CD4-positive, alpha-beta memory T cell (primary cell): ENCODE data around the gene ETV3. TPM values are rescaled to one million over a fixed set of nuclear protein-coding genes. Genes with fewer than 3 reads are reported as not detected.
A peak's percentile ranks its signal among the peaks of the same experiment; 100 is the strongest.

ENCODE experiments used
- CTCF ChIA-PET: fragments of 350-600 bp; sonication (Branson Sonifier 250); formaldehyde crosslinking; loops from one replicate; lab custom pipeline; 2021; ENCODE audit warnings: inconsistent platforms; ENCODE audit not compliant: partially characterized antibody; lab: Charles Lee
- POLR2A ChIA-PET: fragments of 350-600 bp; sonication (Branson Sonifier 250); formaldehyde crosslinking; loops from one replicate; lab custom pipeline; 2021; ENCODE audit not compliant: partially characterized antibody; lab: Charles Lee
- DNase-seq, 5 donors: peaks; one replicate each; pipeline versions ENCODE4 v3.0.0 to v3.0.0-alpha.2; 2020 to 2022; ENCODE audit warnings: mixed read lengths in 1 of 5
- H3K27ac ChIP-seq: one replicate; pipeline ENCODE4 v1.7.0; 2013; ENCODE audit warnings: low read depth, low read length
- H3K27me3 ChIP-seq: 2 replicates; pipeline ENCODE4 v1.7.0; 2013; ENCODE audit warnings: mild to moderate bottlenecking, low read length, moderate library complexity; ENCODE audit not compliant: insufficient read depth
- H3K36me3 ChIP-seq: 2 replicates; pipeline ENCODE4 v1.7.0; 2013; ENCODE audit warnings: mild to moderate bottlenecking, low read length, moderate library complexity; ENCODE audit not compliant: insufficient read depth
- H3K4me1 ChIP-seq: 2 replicates; pipeline ENCODE4 v1.7.0; 2013; ENCODE audit warnings: mild to moderate bottlenecking, low read length, moderate library complexity; ENCODE audit not compliant: insufficient read depth
- H3K4me3 ChIP-seq, 2 donors: one replicate each; pipeline ENCODE4 v1.7.0; 2013; ENCODE audit warnings: low read length in 2 of 2, mild to moderate bottlenecking in 1 of 2
- H3K9me3 ChIP-seq, 2 donors: one replicate each; pipeline ENCODE4 v1.7.0; 2013; ENCODE audit warnings: low read length in 2 of 2, control low read depth in 1 of 2; ENCODE audit not compliant: control insufficient read depth in 1 of 2
- H3K27ac Mint-ChIP-seq, 7 donors: one replicate each; pipeline ENCODE4 v1.8.0; 2020 to 2021; ENCODE audit warnings: mixed read lengths in 7 of 7, mild to moderate bottlenecking in 6 of 7, inconsistent platforms in 3 of 7, moderate library complexity in 3 of 7
- H3K27me3 Mint-ChIP-seq, 2 donors: one replicate each; pipeline ENCODE4 v1.8.0; 2020 to 2021; ENCODE audit warnings: mixed read lengths in 2 of 2
- H3K36me3 Mint-ChIP-seq, 2 donors: one replicate each; pipeline ENCODE4 v1.8.0; 2020 to 2021; ENCODE audit warnings: mixed read lengths in 2 of 2, inconsistent platforms in 1 of 2, mild to moderate bottlenecking in 1 of 2
- H3K4me1 Mint-ChIP-seq, 4 donors: one replicate each; pipeline ENCODE4 v1.8.0; 2020 to 2021; ENCODE audit warnings: mixed read lengths in 4 of 4, mild to moderate bottlenecking in 1 of 4
- H3K4me3 Mint-ChIP-seq, 8 donors: one replicate each; pipeline ENCODE4 v1.8.0; 2020 to 2021; ENCODE audit warnings: mixed read lengths in 8 of 8, mild to moderate bottlenecking in 7 of 8, moderate library complexity in 6 of 8, inconsistent platforms in 3 of 8
- H3K9me3 Mint-ChIP-seq, 8 donors: one replicate each; pipeline ENCODE4 v1.8.0; 2020 to 2021; ENCODE audit warnings: mixed read lengths in 8 of 8, mild to moderate bottlenecking in 5 of 8, inconsistent platforms in 3 of 8, moderate library complexity in 1 of 8
- intact Hi-C: fragments of 100-400 bp; cut with micrococcal nuclease; formaldehyde crosslinking; loops from one replicate; pipeline ENCODE4 v1.15.1; 2023
- polyA plus RNA-seq, 2 donors: library from polyadenylated mRNA; unstranded; fragments of 300-500 nt; fragmentation: Illumina TruSeq; gene quantifications; one replicate each; pipeline ENCODE4 v1.2.3, GENCODE V29; 2021
- total RNA-seq, 2 experiments: library from RNA; stranded (reverse); gene quantifications; one replicate each; pipeline ENCODE4 v1.2.3, GENCODE V29; 2021

The ETV3 gene
- total and polyA plus RNA-seq, 4 experiments from 2014 or later = 7.3 to 31.8 (median 20.9) TPM

DNA sequence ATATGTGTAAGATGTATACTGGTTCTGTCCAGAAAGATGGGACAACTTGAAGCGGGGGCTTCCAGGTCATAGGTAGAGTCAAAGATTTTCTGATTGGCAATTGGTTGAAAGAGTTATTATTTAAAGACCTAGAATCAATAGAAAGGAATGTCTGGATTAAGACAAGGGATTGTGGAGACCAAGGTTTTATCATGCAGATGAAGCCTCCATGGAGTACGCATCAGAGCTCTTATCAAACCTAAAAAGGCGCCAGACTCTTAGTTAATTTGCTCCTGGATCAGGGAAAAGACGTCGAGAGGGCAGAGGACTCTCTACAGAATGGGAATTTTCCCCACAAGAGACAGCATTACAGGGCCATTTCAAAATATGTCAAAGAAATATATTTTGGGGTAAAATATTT, 23.7 kb upstream of the ETV3 start:
- intact Hi-C loops = no loop called here
- Histone ChIP-seq H3K36me3 (no peaks in the 10 kb centered on the region), H3K27ac (no peak overlapping the region), H3K27me3 (no peaks in the 10 kb centered on the region), H3K4me1 (peaks cover 6% of the 10 kb centered on the region), H3K9me3 (no peaks in the 10 kb centered on the region), H3K4me3 (no peak overlapping the region)
- Mint-ChIP-seq H3K36me3 (no peaks in the 10 kb centered on the region), H3K27ac (peak overlapping the region in 1 of 7 donors; percentile 46), H3K27me3 (peaks cover 7 to 14% of the 10 kb centered on the region in 2 donors), H3K4me1 (peaks cover 3 to 10% (median 5%) of the 10 kb centered on the region in 4 donors), H3K4me3 (no peak overlapping the region), H3K9me3 (no peaks in the 10 kb centered on the region)
- ChIA-PET POLR2A (no interaction called here), CTCF (no interaction called here)
- DNase-seq = no peak

DNA sequence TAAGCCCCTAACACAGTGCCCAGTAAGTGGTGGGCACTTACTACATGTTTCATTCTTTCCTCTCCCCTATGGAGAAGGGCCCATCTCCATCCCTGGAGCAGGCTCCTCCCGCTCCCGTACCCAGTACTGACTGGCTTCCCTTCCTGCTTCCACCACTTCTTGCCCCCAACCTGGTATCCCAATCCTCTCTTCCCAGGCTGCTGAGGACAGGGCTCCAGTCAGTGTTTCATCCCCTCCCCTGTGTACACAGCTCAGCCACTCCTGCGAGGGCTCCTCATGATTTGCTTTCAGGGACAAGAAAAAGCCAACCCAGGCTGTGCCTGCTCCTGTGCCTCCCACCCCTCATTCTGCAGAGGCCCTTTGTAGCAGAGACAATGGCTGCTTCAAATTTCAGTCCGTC, 20.8 kb upstream of the ETV3 start:
- intact Hi-C loops = no loop called here
- no peak for DNase-seq
- peaks cover 9 to 12% of the 10 kb centered on the region in 2 donors for H3K27me3 Mint-ChIP-seq

DNA sequence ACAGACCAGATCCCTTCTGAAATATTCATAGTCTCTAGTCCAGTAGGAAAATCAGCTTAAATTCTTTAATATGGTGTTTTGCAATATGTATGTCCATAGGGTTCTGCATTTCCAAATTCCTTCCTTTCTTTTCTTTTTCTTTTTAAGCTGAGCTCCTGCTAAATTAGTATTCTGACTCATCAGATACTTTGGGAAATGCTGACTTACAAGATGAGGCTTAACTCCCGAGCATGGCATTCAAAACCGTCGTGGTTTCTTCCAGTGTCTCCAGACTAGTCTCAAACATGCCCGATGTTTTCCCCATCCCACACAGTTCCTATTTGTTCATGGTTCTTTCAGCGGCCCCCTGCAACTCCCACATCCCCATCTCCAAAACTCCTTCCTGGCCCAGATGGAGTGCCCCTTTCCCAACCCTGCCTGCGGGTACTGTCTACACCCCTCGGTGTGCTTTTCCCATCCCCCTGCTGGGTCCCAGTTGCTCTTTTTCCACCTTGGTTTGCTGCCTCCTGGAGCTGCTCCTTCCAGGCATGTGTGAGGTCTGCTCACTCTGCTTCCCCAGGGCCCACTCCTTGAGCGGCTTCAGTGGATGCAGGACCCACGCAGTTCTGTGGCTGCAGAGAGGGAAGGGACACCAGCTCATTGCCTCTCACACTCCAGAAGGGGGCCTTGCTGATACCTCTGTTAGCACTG, 19.5 kb upstream of the ETV3 start:
- H3K27me3 Mint-ChIP-seq = peaks cover 7 to 8% of the 10 kb centered on the region in 2 donors
- H3K9me3 Mint-ChIP-seq = no peaks in the 10 kb centered on the region
- Histone ChIP-seq H3K27ac (no peak overlapping the region), H3K9me3 (no peaks in the 10 kb centered on the region), H3K27me3 (no peaks in the 10 kb centered on the region), H3K4me3 (no peak overlapping the region), H3K36me3 (no peaks in the 10 kb centered on the region), H3K4me1 (peaks cover 26% of the 10 kb centered on the region)
- no peaks in the 10 kb centered on the region for H3K36me3 Mint-ChIP-seq
- peaks cover 9 to 29% (median 19%) of the 10 kb centered on the region in 4 donors for H3K4me1 Mint-ChIP-seq
- no peak for DNase-seq
- POLR2A ChIA-PET = no interaction called here
- CTCF ChIA-PET = interaction anchor here (0.7 to 11.1 kb wide), 13 partner anchors 9 to 75 kb away, joined by 3 to 460 read pairs (median 6); partner anchors contain the start of gene ETV3
- H3K27ac Mint-ChIP-seq = no peak overlapping the region
- intact Hi-C loops = no loop called here
- no peak overlapping the region for H3K4me3 Mint-ChIP-seq

More for the DNA sequence above, 20.8 kb upstream of the ETV3 start:
- peaks cover 6 to 28% (median 17%) of the 10 kb centered on the region in 4 donors for H3K4me1 Mint-ChIP-seq
- H3K4me1 ChIP-seq = peaks cover 27% of the 10 kb centered on the region
- peak overlapping the region in 1 of 7 donors; percentile 38 for H3K27ac Mint-ChIP-seq
- no peaks in the 10 kb centered on the region for H3K36me3 Mint-ChIP-seq
- H3K4me3 ChIP-seq = no peak overlapping the region
- POLR2A ChIA-PET = no interaction called here
- H3K36me3 ChIP-seq = no peaks in the 10 kb centered on the region
- H3K9me3 Mint-ChIP-seq = no peaks in the 10 kb centered on the region
- no peak overlapping the region for H3K27ac ChIP-seq
- H3K9me3 ChIP-seq = no peaks in the 10 kb centered on the region
- CTCF ChIA-PET = interaction anchor here (11.1 kb wide), 1 partner anchor 70 kb away, joined by 460 read pairs; no protein-coding TSS in a partner anchor
- H3K27me3 ChIP-seq = no peaks in the 10 kb centered on the region
- H3K4me3 Mint-ChIP-seq = peak overlapping the region in 1 of 8 donors; percentile 17

DNA sequence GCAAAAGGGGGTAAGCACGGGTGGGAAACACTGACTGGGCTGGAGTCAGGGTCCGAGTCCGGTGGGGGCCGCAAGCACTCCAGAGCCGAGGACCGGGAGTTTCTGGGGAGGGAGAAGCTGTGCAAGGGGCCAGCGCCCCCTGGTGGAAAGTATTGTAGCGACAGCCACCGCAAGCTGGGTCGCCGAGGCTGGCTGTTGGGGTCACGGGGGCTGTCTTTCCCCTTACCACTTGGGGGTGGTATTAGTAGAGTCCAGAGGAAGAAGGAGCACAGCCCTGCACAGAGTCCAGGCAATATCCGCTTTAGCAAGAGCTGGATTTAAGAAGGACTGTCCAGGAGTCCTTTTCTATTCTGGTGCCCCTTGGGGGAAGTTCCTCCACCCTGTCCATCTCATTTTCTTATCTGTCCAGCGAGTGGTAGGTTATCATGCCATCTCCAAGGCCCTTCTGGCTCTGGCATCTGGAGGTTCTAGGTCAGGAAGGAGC, 17.9 kb upstream of the ETV3 start:
- H3K4me3 Mint-ChIP-seq = peak overlapping the region in 5 of 8 donors; percentile 26 to 78 (median 63)
- H3K27me3 Mint-ChIP-seq = peaks cover 4 to 8% of the 10 kb centered on the region in 2 donors
- H3K9me3 Mint-ChIP-seq = no peaks in the 10 kb centered on the region
- peak overlapping the region in 5 of 7 donors; percentile 49 to 83 (median 73) for H3K27ac Mint-ChIP-seq
- Histone ChIP-seq H3K9me3 (no peaks in the 10 kb centered on the region), H3K27me3 (no peaks in the 10 kb centered on the region), H3K4me1 (peaks cover 27% of the 10 kb centered on the region), H3K36me3 (no peaks in the 10 kb centered on the region), H3K27ac (no peak overlapping the region), H3K4me3 (no peak overlapping the region)
- intact Hi-C loops = loop anchor here (1.0 kb wide), 1 partner anchor 66 kb away; no protein-coding TSS in a partner anchor
- H3K4me1 Mint-ChIP-seq = peaks cover 9 to 29% (median 19%) of the 10 kb centered on the region in 4 donors
- peak; percentile 61 to 74 (median 62) for DNase-seq
- ChIA-PET CTCF (interaction anchor here (0.7 to 11.1 kb wide), 22 partner anchors 8 to 265 kb away, joined by 3 to 460 read pairs (median 6); partner anchors contain the start of gene ETV3), POLR2A (interaction anchor here (1.8 to 4.2 kb wide), 3 partner anchors 17 to 66 kb away, joined by 8 to 30 read pairs (median 10); partner anchors contain the start of gene ETV3)
- no peaks in the 10 kb centered on the region for H3K36me3 Mint-ChIP-seq

DNA sequence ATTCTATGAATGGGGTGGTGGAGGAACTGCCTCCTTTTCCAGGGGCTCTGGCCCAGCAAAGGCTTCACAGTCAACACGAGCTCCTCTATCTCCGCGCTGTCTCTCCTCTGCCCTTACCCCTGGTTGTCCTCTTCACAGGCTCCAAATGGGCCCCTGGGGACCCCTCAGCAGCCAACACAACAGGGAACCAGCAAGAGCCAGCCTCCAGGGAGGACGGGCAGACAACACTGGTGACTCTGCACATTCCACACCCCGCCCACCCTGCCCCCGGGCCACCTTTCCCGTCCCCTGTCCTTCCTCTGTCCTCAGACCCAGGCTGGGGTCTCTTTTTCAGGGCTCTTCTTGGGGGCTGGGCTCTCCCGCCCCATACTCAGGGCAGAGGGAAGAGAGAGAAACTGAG, 17.5 kb upstream of the ETV3 start:
- H3K4me3 Mint-ChIP-seq = peak overlapping the region in 5 of 8 donors; percentile 26 to 78 (median 63)
- H3K36me3 Mint-ChIP-seq = no peaks in the 10 kb centered on the region
- H3K27ac Mint-ChIP-seq = peak overlapping the region in 5 of 7 donors; percentile 49 to 83 (median 73)
- intact Hi-C loops = loop anchor here (1.0 kb wide), 1 partner anchor 65 kb away; no protein-coding TSS in a partner anchor
- Histone ChIP-seq H3K27ac (no peak overlapping the region), H3K27me3 (no peaks in the 10 kb centered on the region), H3K36me3 (no peaks in the 10 kb centered on the region), H3K4me3 (no peak overlapping the region), H3K4me1 (peaks cover 31% of the 10 kb centered on the region), H3K9me3 (no peaks in the 10 kb centered on the region)
- ChIA-PET CTCF (interaction anchor here (0.7 to 11.1 kb wide), 20 partner anchors 7 to 265 kb away, joined by 3 to 460 read pairs (median 6); partner anchors contain the start of gene ETV3), POLR2A (interaction anchor here (1.8 to 4.2 kb wide), 3 partner anchors 17 to 66 kb away, joined by 8 to 30 read pairs (median 10); partner anchors contain the start of gene ETV3)
- peaks cover 4 to 8% of the 10 kb centered on the region in 2 donors for H3K27me3 Mint-ChIP-seq
- H3K4me1 Mint-ChIP-seq = peaks cover 9 to 34% (median 21%) of the 10 kb centered on the region in 4 donors
- no peaks in the 10 kb centered on the region for H3K9me3 Mint-ChIP-seq
- peak in 1 of 5 donors; percentile 17 for DNase-seq

DNA sequence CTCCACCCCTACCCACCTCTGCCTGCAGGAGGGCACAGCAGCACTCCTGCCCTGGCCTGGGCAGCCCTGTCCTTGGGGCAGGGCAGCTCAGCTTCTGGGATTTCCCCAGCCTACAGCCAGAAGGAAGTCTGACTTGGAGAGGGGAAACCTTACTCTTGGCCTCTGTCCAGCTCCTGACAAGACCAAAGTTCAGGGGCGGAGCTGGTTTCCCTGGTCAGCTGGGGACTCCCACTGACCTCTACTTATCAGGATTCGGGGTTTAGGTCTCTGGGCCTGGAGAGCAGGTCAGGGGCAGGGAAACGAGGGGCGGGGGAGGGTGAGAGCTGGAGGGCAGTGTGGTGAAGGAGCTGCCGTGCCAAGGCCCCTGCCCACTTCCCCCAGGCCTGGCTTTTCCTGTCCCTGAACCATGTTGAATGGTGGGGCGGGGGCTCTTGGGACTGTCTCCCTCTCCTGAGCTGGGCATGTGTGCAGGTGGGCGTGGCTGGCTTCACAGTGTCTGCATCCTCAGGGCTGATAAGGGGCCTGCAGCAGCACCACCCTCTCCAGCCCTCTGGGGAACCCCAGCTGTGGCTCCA, 16.8 kb upstream of the ETV3 start:
- Mint-ChIP-seq H3K27ac (no peak overlapping the region), H3K4me1 (peaks cover 9 to 35% (median 23%) of the 10 kb centered on the region in 4 donors), H3K27me3 (peaks cover 4 to 8% of the 10 kb centered on the region in 2 donors), H3K9me3 (no peaks in the 10 kb centered on the region), H3K4me3 (no peak overlapping the region), H3K36me3 (no peaks in the 10 kb centered on the region)
- Histone ChIP-seq H3K9me3 (no peaks in the 10 kb centered on the region), H3K4me3 (no peak overlapping the region), H3K27ac (no peak overlapping the region), H3K36me3 (no peaks in the 10 kb centered on the region), H3K4me1 (peaks cover 35% of the 10 kb centered on the region), H3K27me3 (no peaks in the 10 kb centered on the region)
- DNase-seq = no peak
- intact Hi-C loops = no loop called here
- CTCF ChIA-PET = interaction anchor here (1.2 to 11.1 kb wide), 11 partner anchors 9 to 81 kb away, joined by 3 to 460 read pairs (median 6); partner anchors contain the start of gene ETV3
- POLR2A ChIA-PET = interaction anchor here (1.8 to 4.2 kb wide), 3 partner anchors 16 to 65 kb away, joined by 8 to 30 read pairs (median 10); partner anchors contain the start of gene ETV3
